ENCODE results near the gene NEDD4L.
"Not testable (repeated sequence)": the region's sequence is repeated elsewhere in the genome, so short reads cannot be mapped to it uniquely, and the experiment has no call there.

NEDD4L gene

GRCh38 chr18:58043491-58044369, at the start of gene NEDD4L:
Gene NEDD4L (plus strand): TSS chr18:58044226. CDS start chr18:58044661, 435 bp downstream.
- DNase-seq (ENCODE audit: low read depth), result peak; percentile 78
- H3K4me3 ChIP-seq (ENCODE audit: low read depth, low read length), result peak within 1 kb of the TSS; percentile 90
- TF ChIP-seq, protein P1, sequence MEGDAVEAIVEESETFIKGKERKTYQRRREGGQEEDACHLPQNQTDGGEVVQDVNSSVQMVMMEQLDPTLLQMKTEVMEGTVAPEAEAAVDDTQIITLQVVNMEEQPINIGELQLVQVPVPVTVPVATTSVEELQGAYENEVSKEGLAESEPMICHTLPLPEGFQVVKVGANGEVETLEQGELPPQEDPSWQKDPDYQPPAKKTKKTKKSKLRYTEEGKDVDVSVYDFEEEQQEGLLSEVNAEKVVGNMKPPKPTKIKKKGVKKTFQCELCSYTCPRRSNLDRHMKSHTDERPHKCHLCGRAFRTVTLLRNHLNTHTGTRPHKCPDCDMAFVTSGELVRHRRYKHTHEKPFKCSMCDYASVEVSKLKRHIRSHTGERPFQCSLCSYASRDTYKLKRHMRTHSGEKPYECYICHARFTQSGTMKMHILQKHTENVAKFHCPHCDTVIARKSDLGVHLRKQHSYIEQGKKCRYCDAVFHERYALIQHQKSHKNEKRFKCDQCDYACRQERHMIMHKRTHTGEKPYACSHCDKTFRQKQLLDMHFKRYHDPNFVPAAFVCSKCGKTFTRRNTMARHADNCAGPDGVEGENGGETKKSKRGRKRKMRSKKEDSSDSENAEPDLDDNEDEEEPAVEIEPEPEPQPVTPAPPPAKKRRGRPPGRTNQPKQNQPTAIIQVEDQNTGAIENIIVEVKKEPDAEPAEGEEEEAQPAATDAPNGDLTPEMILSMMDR (IDR thresholded peaks at IDR 0.05; ENCODE audit: low read depth, low read length, missing control alignments), result peak; percentile 75

DNA sequence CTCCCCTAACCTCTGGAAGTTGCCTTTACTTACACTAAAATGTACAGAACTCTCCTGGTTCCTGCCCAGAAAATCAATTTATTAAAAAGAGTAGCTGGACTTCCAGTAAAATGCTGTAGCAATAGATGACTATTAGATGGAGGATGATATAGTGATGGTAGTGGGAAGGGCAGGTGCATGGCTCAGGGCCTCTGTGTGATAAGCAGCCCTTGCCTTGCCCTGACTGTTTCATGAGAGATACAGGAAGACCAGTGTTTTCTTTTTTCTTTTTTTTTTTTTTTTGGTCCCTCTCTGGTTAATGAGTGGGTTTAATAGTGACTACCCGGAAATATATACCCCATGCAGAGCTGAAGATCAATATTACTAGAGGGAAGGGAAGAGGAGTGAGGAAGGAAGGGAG, 48.7 kb upstream of the NEDD4L start:
- DNase-seq (ENCODE audit: low read depth), result no peak
- TF ChIP-seq, protein P1 (IDR thresholded peaks at IDR 0.05; ENCODE audit: low read depth, low read length, missing control alignments), result no peak
- H3K4me3 ChIP-seq (ENCODE audit: low read depth, low read length), result no peak overlapping the region

DNA sequence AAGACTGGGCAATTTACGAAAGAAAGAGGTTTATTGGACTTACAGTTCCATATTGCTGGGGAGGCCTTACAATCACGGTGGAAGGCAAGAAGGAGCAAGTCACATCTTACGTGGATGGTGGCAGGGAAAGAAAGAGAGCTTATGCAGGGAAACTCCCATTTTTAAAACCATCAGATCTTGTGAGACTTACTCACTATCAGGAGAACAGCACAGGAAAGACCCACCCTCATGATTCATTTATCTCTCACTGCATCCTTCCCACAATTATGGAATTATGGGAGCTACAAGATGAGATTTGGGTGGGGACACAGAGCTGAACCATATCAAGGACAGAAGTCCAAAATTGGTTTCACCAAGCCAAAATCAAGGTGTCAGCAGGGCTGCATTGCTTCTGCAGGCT, 47.1 kb upstream of the NEDD4L start:
- not testable (repeated sequence) for H3K4me3 ChIP-seq (ENCODE audit: low read depth, low read length); DNase-seq (ENCODE audit: low read depth)

DNA sequence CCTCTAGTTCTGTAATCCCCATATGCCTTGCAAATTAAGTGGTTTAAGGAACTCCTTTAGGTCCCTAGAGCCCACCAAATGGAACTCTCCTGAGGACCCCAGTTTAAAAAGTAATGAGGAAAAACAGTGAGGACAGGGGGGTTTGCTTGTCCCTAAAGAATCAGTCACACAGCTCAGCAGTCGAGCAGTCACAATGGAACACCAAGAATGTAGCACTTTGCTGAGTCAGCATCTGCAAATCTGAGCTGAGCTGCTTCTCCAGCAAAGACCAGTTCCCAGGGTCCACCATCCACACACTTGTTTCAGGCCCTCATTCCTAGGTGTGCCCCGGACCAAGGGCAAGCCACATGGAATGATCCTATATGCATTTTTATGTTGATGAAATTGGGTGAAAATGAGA, 46.2 kb upstream of the NEDD4L start:
- TF ChIP-seq, protein P1 (IDR thresholded peaks at IDR 0.05; ENCODE audit: low read depth, low read length, missing control alignments), result no peak
- no peak overlapping the region for H3K4me3 ChIP-seq (ENCODE audit: low read depth, low read length)
- DNase-seq (ENCODE audit: low read depth), result no peak

DNA sequence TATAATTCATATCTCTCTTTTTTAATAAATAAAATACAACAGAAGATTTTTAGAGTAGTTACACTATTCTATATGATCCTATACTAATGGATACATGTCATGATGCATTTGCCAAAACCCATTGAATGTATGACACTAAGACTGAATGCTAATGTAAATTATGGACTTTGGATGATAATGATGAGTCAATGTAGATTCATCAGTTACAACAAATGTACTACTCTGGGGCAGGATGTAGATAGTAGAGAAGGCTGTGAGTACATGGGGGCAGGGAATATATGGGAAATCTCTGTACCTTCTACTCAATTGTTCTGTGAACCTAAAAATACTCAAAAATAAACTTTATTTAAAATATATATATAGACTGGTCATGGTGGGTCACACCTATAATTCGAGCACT, 45.6 kb upstream of the NEDD4L start:
- DNase-seq (ENCODE audit: low read depth), result no peak
- H3K4me3 ChIP-seq (ENCODE audit: low read depth, low read length), result no peak overlapping the region
- TF ChIP-seq, protein P1 (IDR thresholded peaks at IDR 0.05; ENCODE audit: low read depth, low read length, missing control alignments), result no peak

DNA sequence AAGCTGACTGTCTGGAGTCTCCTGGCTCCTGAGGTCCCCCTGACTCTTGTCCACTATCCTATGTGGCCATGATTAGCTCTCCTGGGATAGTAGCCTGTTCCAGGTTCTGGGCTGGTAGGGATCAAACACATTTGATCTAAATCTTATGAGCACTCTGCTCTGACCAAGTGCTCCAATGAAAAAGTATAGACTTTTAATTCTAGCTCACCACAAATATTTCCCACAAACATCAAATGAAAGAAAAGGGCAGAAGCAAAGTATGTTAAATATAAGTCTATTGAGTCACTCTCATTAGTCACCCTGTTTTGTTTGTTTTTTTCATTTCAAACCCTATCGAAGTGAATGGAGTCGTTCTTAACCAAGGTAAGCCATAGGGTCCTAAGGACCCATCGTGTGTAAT, 39.7 kb upstream of the NEDD4L start:
- TF ChIP-seq, protein P1 (IDR thresholded peaks at IDR 0.05; ENCODE audit: low read depth, low read length, missing control alignments), result no peak

GRCh38 chr18:58005011-58005410, 39.0 kb upstream of the NEDD4L start:
- TF ChIP-seq, protein P1 (IDR thresholded peaks at IDR 0.05; ENCODE audit: low read depth, low read length, missing control alignments), result no peak
- no peak for DNase-seq (ENCODE audit: low read depth)
- H3K4me3 ChIP-seq (ENCODE audit: low read depth, low read length), result no peak overlapping the region

More for the DNA sequence above, 39.7 kb upstream of the NEDD4L start:
- DNase-seq (ENCODE audit: low read depth), result no peak
- no peak overlapping the region for H3K4me3 ChIP-seq (ENCODE audit: low read depth, low read length)
